ENCODE results near the gene LCAT. TPM values are rescaled to one million over a fixed set of nuclear protein-coding genes. Genes with fewer than 3 reads are reported as not detected.

LCAT gene
- total and polyA plus RNA-seq, 11 donors = 9.7 to 31.7 (median 18.2) TPM

- ATAC-seq (peak; percentile 2 to 48 (median 16)), DNase-seq (peak in 4 of 5 donors; percentile 56 to 75 (median 70))
- no peaks in the 10 kb centered on the region for H3K9me3 ChIP-seq
- H3K36me3 ChIP-seq = peaks cover 0 to 62% (median 33%) of the 10 kb centered on the region in 9 donors
- peaks cover 0 to 42% (median 23%) of the 10 kb centered on the region in 12 donors for H3K4me1 ChIP-seq
- no peaks in the 10 kb centered on the region for H3K27me3 ChIP-seq
- H3K4me3 ChIP-seq = peak within 1 kb of the TSS; percentile 57 to 98 (median 77)
- intact Hi-C loops (cut with DNase I) = loop anchor here in 5 of 10 donors (5.0 to 10.0 kb wide), 3 partner anchors 98 to 412 kb away; partner anchors contain the start of gene RIPOR1 (in 2 of the 5)
- peak in 1 of 2 donors; percentile 27 for TF ChIP-seq POLR2A (IDR thresholded peaks at IDR 0.05)
- no peak for TF ChIP-seq CTCF (IDR thresholded peaks at IDR 0.05)
- 0 to 2% (median 1%) methylated on average over 32 to 54 of the region's 54 CpGs for WGBS, 4 donors
- H3K27ac ChIP-seq = peak within 1 kb of the TSS; percentile 82 to 99 (median 92)
Observed at GRCh38 chr16:67936124-67936879, 7.6 kb downstream of the LCAT start, which contains the start of gene PSMB10. TSS of gene PSMB10 (minus strand) at chr16:67936850. CDS start at chr16:67936749, 101 bp downstream.

- 1 to 4% (median 3%) methylated on average over 28 to 55 of the region's 55 CpGs for WGBS, 4 donors
- H3K4me1 ChIP-seq = peaks cover 0 to 42% (median 23%) of the 10 kb centered on the region in 12 donors
- H3K9me3 ChIP-seq = no peaks in the 10 kb centered on the region
- intact Hi-C loops (cut with DNase I) = loop anchor here in 5 of 10 donors (1.0 to 10.0 kb wide), 4 partner anchors 33 to 411 kb away; partner anchors contain the start of genes RIPOR1 (in 2 of the 5) and SLC12A4 (in 1 of the 5)
- H3K36me3 ChIP-seq = peaks cover 0 to 59% (median 27%) of the 10 kb centered on the region in 9 donors
- DNase-seq = peak; percentile 95 to 96 (median 95)
- no peaks in the 10 kb centered on the region for H3K27me3 ChIP-seq
- H3K27ac ChIP-seq = peak overlapping the region; percentile 82 to 99 (median 92)
- H3K4me3 ChIP-seq = peak overlapping the region; percentile 57 to 98 (median 77)
- TF ChIP-seq CTCF (IDR thresholded peaks at IDR 0.05) = no peak
- peak; percentile 13 to 68 for TF ChIP-seq POLR2A (IDR thresholded peaks at IDR 0.05)
- ATAC-seq = peak; percentile 89 to 93 (median 92)
Observed at GRCh38 chr16:67935402-67936123, 8.4 kb downstream of the LCAT start.

DNA sequence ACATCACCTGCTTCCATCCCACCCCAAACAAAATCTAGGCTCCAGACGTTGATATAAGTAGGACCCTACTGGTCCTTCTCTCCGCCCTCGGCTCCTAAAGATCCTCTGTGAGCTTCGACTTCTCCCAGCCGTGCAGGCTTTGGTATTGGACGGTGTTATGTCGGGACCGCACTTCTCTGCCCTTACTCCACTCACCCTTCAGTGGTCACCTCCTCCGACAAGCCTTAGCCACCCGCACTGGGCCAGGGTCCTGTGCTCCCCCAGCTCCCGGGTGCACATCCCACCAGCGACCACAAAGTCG is 8.9 kb downstream of the LCAT start:
- WGBS, 4 donors = 19 to 36% (median 32%) methylated on average over 13 of the region's 13 CpGs
- no peaks in the 10 kb centered on the region for H3K9me3 ChIP-seq
- intact Hi-C loops (cut with DNase I) = loop anchor here in 5 of 10 donors (1.0 to 10.0 kb wide), 4 partner anchors 33 to 410 kb away; partner anchors contain the start of genes RIPOR1 (in 2 of the 5) and SLC12A4 (in 1 of the 5)
- peak overlapping the region in 11 of 12 donors; percentile 87 to 99 (median 93) for H3K27ac ChIP-seq
- H3K27me3 ChIP-seq = no peaks in the 10 kb centered on the region
- H3K36me3 ChIP-seq = peaks cover 0 to 58% (median 27%) of the 10 kb centered on the region in 9 donors
- no peak for TF ChIP-seq CTCF (IDR thresholded peaks at IDR 0.05)
- no peak for TF ChIP-seq POLR2A (IDR thresholded peaks at IDR 0.05)
- DNase-seq = no peak
- H3K4me1 ChIP-seq = peaks cover 0 to 38% (median 23%) of the 10 kb centered on the region in 12 donors
- H3K4me3 ChIP-seq = peak overlapping the region in 11 of 12 donors; percentile 57 to 98 (median 75)
- ATAC-seq = peak; percentile 2 to 5 (median 3)
